ENCODE results near the gene GGA1.

GGA1 gene

DNA sequence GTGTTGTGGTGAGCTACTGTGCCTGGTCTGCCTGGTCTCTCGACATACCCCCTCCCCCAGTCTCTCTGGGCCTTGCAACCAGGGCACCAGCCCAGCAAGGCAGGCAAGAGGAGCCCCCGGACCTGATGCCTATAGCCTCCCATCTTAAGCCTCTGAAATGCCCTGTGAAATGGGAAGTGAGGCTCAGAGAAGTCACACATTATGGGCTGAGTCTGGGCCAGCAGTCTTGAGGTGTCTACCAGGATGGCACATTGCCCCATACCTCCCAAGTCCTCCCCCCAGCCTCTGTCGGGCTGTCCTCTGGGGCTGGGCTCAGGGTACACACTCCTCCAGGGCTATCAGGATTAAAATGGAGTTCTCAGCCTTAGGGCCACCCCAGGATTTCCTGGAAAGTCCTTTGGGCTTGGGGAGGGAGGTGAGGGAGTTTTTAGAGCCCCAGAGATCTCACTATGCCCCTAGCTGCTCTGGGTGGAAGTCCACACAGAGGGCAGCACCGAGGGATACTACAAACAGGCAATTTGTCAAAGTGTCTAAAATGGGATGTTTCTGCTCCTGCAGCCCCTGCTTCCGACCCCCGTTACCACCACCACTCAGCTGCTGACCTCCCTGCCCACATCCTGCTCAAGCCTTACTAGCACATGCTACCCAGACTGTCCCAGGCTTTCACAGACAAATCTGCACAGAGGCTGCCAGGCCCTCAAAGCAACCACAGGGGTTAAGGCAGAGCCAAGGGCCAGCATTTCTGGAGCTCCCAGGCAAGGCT, 27.7 kb downstream of the GGA1 start:
- CTCF ChIA-PET: interaction anchor here (1.0 to 14.7 kb wide), 11 partner anchors 8 to 56 kb away, joined by 3 to 248 read pairs (median 5); partner anchors contain the start of genes GGA1, PDXP and SH3BP1
- TF ChIP-seq, protein P1, sequence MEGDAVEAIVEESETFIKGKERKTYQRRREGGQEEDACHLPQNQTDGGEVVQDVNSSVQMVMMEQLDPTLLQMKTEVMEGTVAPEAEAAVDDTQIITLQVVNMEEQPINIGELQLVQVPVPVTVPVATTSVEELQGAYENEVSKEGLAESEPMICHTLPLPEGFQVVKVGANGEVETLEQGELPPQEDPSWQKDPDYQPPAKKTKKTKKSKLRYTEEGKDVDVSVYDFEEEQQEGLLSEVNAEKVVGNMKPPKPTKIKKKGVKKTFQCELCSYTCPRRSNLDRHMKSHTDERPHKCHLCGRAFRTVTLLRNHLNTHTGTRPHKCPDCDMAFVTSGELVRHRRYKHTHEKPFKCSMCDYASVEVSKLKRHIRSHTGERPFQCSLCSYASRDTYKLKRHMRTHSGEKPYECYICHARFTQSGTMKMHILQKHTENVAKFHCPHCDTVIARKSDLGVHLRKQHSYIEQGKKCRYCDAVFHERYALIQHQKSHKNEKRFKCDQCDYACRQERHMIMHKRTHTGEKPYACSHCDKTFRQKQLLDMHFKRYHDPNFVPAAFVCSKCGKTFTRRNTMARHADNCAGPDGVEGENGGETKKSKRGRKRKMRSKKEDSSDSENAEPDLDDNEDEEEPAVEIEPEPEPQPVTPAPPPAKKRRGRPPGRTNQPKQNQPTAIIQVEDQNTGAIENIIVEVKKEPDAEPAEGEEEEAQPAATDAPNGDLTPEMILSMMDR (IDR thresholded peaks at IDR 0.05; ENCODE audit: control extremely low read depth, extremely low read depth, low read depth, missing control alignments): no peak
- no peak for DNase-seq (ENCODE audit: extremely low spot score)
- POLR2A ChIA-PET: interaction anchor here (0.8 kb wide), 1 partner anchor 22 kb away, joined by 3 read pairs; the partner anchor contains the start of gene PDXP

DNA sequence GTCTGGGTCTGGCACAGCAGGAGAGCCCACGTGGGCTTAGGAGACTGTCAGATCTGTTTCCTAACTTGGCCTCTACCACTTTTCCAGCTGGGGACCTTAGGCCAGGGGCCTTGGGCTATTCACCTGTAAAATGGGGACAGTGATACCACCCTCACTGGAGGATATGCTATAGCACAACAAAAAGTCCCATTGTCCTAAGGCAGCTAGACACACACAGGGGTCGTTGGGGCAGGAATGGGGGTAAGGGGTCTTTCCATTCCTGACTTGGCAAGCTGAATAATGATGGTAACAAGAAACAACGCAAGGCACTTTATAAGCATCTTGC, 28.3 kb downstream of the GGA1 start:
- TF ChIP-seq, protein P1 (IDR thresholded peaks at IDR 0.05; ENCODE audit: control extremely low read depth, extremely low read depth, low read depth, missing control alignments): no peak
- DNase-seq (ENCODE audit: extremely low spot score): no peak
- POLR2A ChIA-PET: interaction anchor here (0.8 to 0.9 kb wide), 2 partner anchors 21 to 25 kb away, joined by 3 to 5 read pairs; partner anchors contain the start of gene PDXP
- CTCF ChIA-PET: interaction anchor here (1.0 to 14.7 kb wide), 9 partner anchors 14 to 55 kb away, joined by 3 to 190 read pairs (median 5); partner anchors contain the start of genes GGA1 and PDXP

DNA sequence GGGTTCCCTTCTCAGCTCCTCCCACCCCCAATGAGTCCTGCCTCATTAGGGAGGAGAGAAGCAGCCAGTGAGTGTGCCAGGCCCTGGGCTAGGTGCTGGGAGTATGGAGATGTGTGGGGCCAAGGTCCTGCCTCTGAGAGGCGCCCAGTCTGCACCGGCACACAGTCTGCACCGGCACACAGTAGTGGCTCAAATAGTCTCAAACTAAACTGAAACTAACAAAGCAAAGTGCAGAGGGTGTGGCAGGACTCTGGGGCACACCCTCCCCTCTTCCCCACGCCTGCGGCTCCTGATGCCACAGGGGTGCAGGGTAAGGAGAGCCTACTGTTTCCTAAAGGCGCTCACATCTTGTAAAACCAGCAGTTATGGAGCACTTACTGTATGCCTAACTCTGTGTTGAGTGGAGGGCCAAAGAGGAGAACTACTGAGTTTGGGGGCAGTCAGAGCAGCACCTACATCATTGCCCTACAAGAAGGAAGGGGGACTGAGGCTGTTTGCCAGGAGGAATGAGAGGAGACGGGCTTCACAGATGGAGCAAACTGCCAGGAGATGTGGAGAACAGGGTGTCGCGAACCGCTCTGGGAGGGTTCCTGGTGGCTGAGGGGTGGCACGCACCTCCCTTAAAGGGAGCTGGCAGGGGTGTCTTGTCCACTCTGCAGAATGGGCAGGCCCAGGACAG, 29.9 kb downstream of the GGA1 start:
- DNase-seq (ENCODE audit: extremely low spot score): no peak
- TF ChIP-seq, protein P1 (IDR thresholded peaks at IDR 0.05; ENCODE audit: control extremely low read depth, extremely low read depth, low read depth, missing control alignments): no peak
- ChIA-PET CTCF (interaction anchor here (0.7 to 14.7 kb wide), 10 partner anchors 10 to 179 kb away, joined by 3 to 298 read pairs (median 6); partner anchors contain the start of genes GGA1, LGALS1, NOL12 and PDXP), POLR2A (interaction anchor here (1.0 kb wide), 2 partner anchors 30 to 33 kb away, joined by 3 read pairs; partner anchors contain the start of gene GGA1)

DNA sequence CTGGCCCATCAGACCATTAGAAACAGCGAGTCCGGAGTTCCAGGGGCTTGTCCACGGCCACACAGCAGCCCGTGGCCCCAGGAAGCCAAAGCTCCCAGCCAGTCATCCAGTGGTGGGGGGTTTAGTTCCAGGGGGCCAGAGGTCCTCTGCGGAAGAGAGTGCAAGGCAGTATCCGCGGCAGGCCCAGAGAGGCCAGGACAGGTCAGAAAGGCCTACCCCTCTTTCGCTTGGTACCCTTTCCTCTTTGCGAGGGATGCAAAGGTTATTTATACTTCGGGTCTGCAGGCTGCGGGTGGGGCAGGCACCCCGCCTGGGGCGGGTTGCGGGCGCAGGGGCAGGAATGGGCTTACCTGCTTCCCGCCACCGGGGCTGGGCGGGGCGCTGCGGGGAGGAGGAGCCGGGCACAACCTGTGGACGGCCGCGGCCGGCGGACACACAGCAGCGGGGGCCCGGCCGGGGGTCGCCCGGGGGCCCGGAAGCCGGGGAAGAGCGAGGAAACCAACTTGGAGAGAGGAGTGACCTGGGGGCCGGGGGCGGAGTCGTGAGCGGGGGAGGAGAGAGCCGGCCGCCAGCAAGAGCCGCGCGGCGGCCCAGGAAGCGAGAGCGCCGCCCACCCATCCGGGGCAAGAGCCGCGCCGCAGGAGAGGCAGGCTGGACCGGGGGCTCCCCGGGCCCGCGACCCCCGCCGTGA, 30.6 kb downstream of the GGA1 start, which contains the start of gene SH3BP1:
Gene SH3BP1 (plus strand): TSS at position 600 of the 691 bp plus-strand sequence. CDS start 119 bp downstream, outside the sequence.
- peak; percentile 81 for DNase-seq (ENCODE audit: extremely low spot score)
- POLR2A ChIA-PET: interaction anchor here (0.6 kb wide), 1 partner anchor 41 kb away, joined by 5 read pairs; no protein-coding TSS in a partner anchor
- TF ChIP-seq, protein P1 (IDR thresholded peaks at IDR 0.05; ENCODE audit: control extremely low read depth, extremely low read depth, low read depth, missing control alignments): no peak
- CTCF ChIA-PET: interaction anchor here (7.7 to 14.7 kb wide), 4 partner anchors 10 to 37 kb away, joined by 78 to 298 read pairs (median 219); partner anchors contain the start of genes GGA1, LGALS1, NOL12 and PDXP

DNA sequence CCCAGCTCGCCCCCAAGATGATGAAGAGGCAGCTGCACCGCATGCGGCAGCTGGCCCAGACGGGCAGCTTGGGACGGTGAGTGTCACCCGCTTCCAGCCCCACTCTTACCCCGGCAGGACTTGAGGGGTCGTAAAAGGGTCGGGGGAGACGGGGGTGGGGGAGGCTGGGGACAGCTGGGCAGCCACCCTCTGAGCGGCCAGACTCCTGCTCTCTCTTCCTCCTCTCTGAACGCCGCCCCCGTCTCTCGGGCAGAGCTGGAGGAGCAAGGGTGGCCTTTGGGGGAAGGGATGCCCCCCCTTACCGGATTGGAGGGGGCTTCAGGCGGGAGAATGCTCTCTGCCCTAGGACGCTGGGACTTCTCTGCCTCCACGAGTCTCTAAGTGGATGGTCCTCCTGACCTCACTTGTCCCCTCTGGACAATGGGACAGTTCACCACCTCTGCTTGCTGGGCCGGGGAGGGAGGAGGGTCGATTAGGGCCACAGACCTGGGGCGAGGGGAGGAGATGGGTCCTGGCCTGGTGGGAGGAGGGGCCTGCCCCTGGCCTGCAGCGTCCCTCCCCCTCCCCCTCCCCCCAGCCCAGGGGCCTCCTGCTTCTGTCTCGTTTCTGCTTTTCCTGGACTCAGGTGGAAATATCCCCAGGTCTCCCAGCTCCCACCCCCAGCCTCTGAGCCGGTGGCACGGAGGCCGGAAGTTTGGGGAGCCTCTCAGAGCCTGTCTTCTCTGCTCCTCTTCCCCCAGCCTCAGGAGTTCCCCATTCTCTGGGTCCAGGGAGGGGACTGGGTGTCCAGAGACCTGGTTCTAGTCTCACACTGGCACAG, 31.3 kb downstream of the GGA1 start:
- TF ChIP-seq, protein P1 (IDR thresholded peaks at IDR 0.05; ENCODE audit: control extremely low read depth, extremely low read depth, low read depth, missing control alignments): no peak
- ChIA-PET POLR2A (interaction anchor here (0.6 kb wide), 1 partner anchor 41 kb away, joined by 5 read pairs; no protein-coding TSS in a partner anchor), CTCF (interaction anchor here (3.8 to 10.4 kb wide), 5 partner anchors 11 to 36 kb away, joined by 19 to 298 read pairs (median 179); partner anchors contain the start of genes GGA1, LGALS1, NOL12 and PDXP)
- DNase-seq (ENCODE audit: extremely low spot score): no peak
